Hepatocyte (in vitro differentiated cells): ENCODE measurements around the gene CCBE1.

Source experiments
- CTCF ChIP-seq: fragments of 200-600 bp; sonication (generic); IDR thresholded peaks from 2 replicates; pipeline ENCODE4 v1.5.1; 2016; ENCODE audit warnings: antibody characterized with exemption, mild to moderate bottlenecking; ENCODE audit not compliant: poor library complexity
- EZH2 ChIP-seq: fragments of 200-600 bp; sonication (generic); IDR thresholded peaks from 2 replicates; pipeline ENCODE4 v1.6.1; 2016; ENCODE audit warnings: antibody characterized with exemption, mild to moderate bottlenecking, borderline replicate concordance

GRCh38 chr18:59701272-59701671 is 4.0 kb upstream of the CCBE1 start:
- TF ChIP-seq EZH2 (no peak), CTCF (no peak)
